PC-3 (cell line): ENCODE measurements around the gene GLS.

ENCODE experiments used
- CTCF ChIP-seq: fragments of 300-600 bp; sonication (generic); conservative IDR thresholded peaks from 2 replicates; pipeline ENCODE4 v1.5.1; 2017; ENCODE audit warnings: antibody characterized with exemption, low read depth, mild to moderate bottlenecking, low read length
- EZH2 ChIP-seq: fragments of 300-600 bp; sonication (generic); IDR thresholded peaks from one replicate; pipeline ENCODE4 v1.6.1; 2017; ENCODE audit warnings: antibody characterized with exemption, mild to moderate bottlenecking, low read length; ENCODE audit not compliant: unreplicated experiment
- EZH2phosphoT487 ChIP-seq: fragments of 300-600 bp; sonication (generic); IDR thresholded peaks from 2 replicates; pipeline ENCODE4 v1.6.1; 2018; ENCODE audit warnings: mild to moderate bottlenecking, antibody characterized with exemption, low read length, borderline replicate concordance

GRCh38 chr2:190988910-190989309 lies 108.3 kb downstream of the GLS start:
- TF ChIP-seq CTCF, result no peak
- TF ChIP-seq EZH2phosphoT487, result no peak
- no peak for TF ChIP-seq EZH2
